CD8-positive, alpha-beta memory T cell (primary cell): ENCODE data around the gene ZNF444. TPM values are rescaled to one million over a fixed set of nuclear protein-coding genes. Genes with fewer than 3 reads are reported as not detected.
A peak's percentile ranks its signal among the peaks of the same experiment; 100 is the strongest.

ENCODE experiments used
- CTCF ChIA-PET: fragments of 350-600 bp; sonication (Branson Sonifier 250); formaldehyde crosslinking; loops from one replicate; lab custom pipeline; 2021; ENCODE audit warnings: antibody characterized with exemption; lab: Charles Lee
- POLR2A ChIA-PET: fragments of 350-600 bp; sonication (Branson Sonifier 250); formaldehyde crosslinking; loops from one replicate; lab custom pipeline; 2021; ENCODE audit warnings: antibody characterized with exemption; lab: Charles Lee
- DNase-seq, 5 donors: peaks; one replicate each; pipeline versions ENCODE4 v3.0.0 to v3.0.0-alpha.2; 2020 to 2022; ENCODE audit warnings: mixed read lengths in 1 of 5
- H3K27ac ChIP-seq: one replicate; pipeline ENCODE4 v1.7.0; 2013; ENCODE audit warnings: low read depth, mild to moderate bottlenecking, low read length, moderate library complexity
- H3K27me3 ChIP-seq: 2 replicates; pipeline ENCODE4 v1.7.0; 2013; ENCODE audit warnings: low read length, mild to moderate bottlenecking; ENCODE audit not compliant: insufficient read depth, poor library complexity, severe bottlenecking
- H3K36me3 ChIP-seq: 2 replicates; pipeline ENCODE4 v1.7.0; 2013; ENCODE audit warnings: mild to moderate bottlenecking, low read length, moderate library complexity; ENCODE audit not compliant: insufficient read depth
- H3K4me1 ChIP-seq: 2 replicates; pipeline ENCODE4 v1.7.0; 2013; ENCODE audit warnings: mild to moderate bottlenecking, low read length, moderate library complexity; ENCODE audit not compliant: insufficient read depth
- H3K4me3 ChIP-seq: 2 replicates; pipeline ENCODE4 v1.7.0; 2013; ENCODE audit warnings: mild to moderate bottlenecking, low read length
- H3K9me3 ChIP-seq: 2 replicates; pipeline ENCODE4 v1.7.0; 2013; ENCODE audit warnings: mild to moderate bottlenecking, low read length
- H3K27ac Mint-ChIP-seq, 8 donors: one replicate each; pipeline ENCODE4 v1.8.0; 2020 to 2021; ENCODE audit warnings: mixed read lengths in 8 of 8, mild to moderate bottlenecking in 6 of 8, inconsistent platforms in 3 of 8, moderate library complexity in 3 of 8
- H3K27me3 Mint-ChIP-seq, 2 donors: one replicate each; pipeline ENCODE4 v1.8.0; 2020 to 2021; ENCODE audit warnings: mixed read lengths in 2 of 2, mild to moderate bottlenecking in 1 of 2, moderate library complexity in 1 of 2
- H3K36me3 Mint-ChIP-seq, 3 donors: one replicate each; pipeline ENCODE4 v1.8.0; 2020 to 2021; ENCODE audit warnings: mixed read lengths in 3 of 3, inconsistent platforms in 1 of 3, mild to moderate bottlenecking in 1 of 3
- H3K4me1 Mint-ChIP-seq, 3 donors: one replicate each; pipeline ENCODE4 v1.8.0; 2020 to 2021; ENCODE audit warnings: mixed read lengths in 3 of 3, inconsistent platforms in 1 of 3, mild to moderate bottlenecking in 1 of 3
- H3K4me3 Mint-ChIP-seq, 7 donors: one replicate each; pipeline ENCODE4 v1.8.0; 2020 to 2021; ENCODE audit warnings: mixed read lengths in 7 of 7, mild to moderate bottlenecking in 6 of 7, moderate library complexity in 4 of 7, inconsistent platforms in 2 of 7
- H3K9me3 Mint-ChIP-seq, 5 donors: one replicate each; pipeline ENCODE4 v1.8.0; 2020 to 2022; ENCODE audit warnings: mixed read lengths in 5 of 5, mild to moderate bottlenecking in 3 of 5, moderate library complexity in 2 of 5, inconsistent platforms in 1 of 5
- polyA plus RNA-seq: library from polyadenylated mRNA; unstranded; fragments of 300-500 nt; fragmentation: Illumina TruSeq; gene quantifications from one replicate; pipeline ENCODE4 v1.2.3, GENCODE V29; 2021
- total RNA-seq, 2 experiments: library from RNA; stranded (reverse); gene quantifications; one replicate each; pipeline ENCODE4 v1.2.3, GENCODE V29; 2021

Gene ZNF444
- total and polyA plus RNA-seq, 3 experiments from 2014 or later, result 19.7 to 26.7 (median 24.9) TPM

GRCh38 chr19:56156768-56157167 is 15.7 kb downstream of the ZNF444 start:
- H3K9me3 ChIP-seq, result no peaks in the 10 kb centered on the region
- H3K27ac ChIP-seq, result no peak overlapping the region
- no peaks in the 10 kb centered on the region for H3K4me1 ChIP-seq
- peaks cover 0 to 2% of the 10 kb centered on the region in 2 donors for H3K27me3 Mint-ChIP-seq
- H3K4me3 ChIP-seq, result no peak overlapping the region
- H3K4me3 Mint-ChIP-seq, result no peak overlapping the region
- no peak for DNase-seq
- H3K4me1 Mint-ChIP-seq, result peaks cover 4 to 14% (median 4%) of the 10 kb centered on the region in 3 donors
- CTCF ChIA-PET, result no interaction called here
- H3K36me3 Mint-ChIP-seq, result peaks cover 8 to 70% (median 18%) of the 10 kb centered on the region in 3 donors
- H3K9me3 Mint-ChIP-seq, result no peaks in the 10 kb centered on the region
- no peaks in the 10 kb centered on the region for H3K27me3 ChIP-seq
- peaks cover 6% of the 10 kb centered on the region for H3K36me3 ChIP-seq
- POLR2A ChIA-PET, result no interaction called here
- no peak overlapping the region for H3K27ac Mint-ChIP-seq

- no peak overlapping the region for H3K4me3 ChIP-seq
- no peak overlapping the region for H3K27ac ChIP-seq
- H3K4me3 Mint-ChIP-seq, result no peak overlapping the region
- CTCF ChIA-PET, result no interaction called here
- peaks cover 6% of the 10 kb centered on the region for H3K36me3 ChIP-seq
- POLR2A ChIA-PET, result no interaction called here
- H3K9me3 ChIP-seq, result no peaks in the 10 kb centered on the region
- H3K4me1 ChIP-seq, result no peaks in the 10 kb centered on the region
- peaks cover 0 to 2% of the 10 kb centered on the region in 2 donors for H3K27me3 Mint-ChIP-seq
- H3K27ac Mint-ChIP-seq, result no peak overlapping the region
- H3K36me3 Mint-ChIP-seq, result peaks cover 8 to 64% (median 13%) of the 10 kb centered on the region in 3 donors
- no peak for DNase-seq
- no peaks in the 10 kb centered on the region for H3K27me3 ChIP-seq
- no peaks in the 10 kb centered on the region for H3K9me3 Mint-ChIP-seq
- H3K4me1 Mint-ChIP-seq, result peaks cover 0 to 8% (median 2%) of the 10 kb centered on the region in 3 donors
Measured at GRCh38 chr19:56158170-56158757, 17.2 kb downstream of the ZNF444 start.

DNA sequence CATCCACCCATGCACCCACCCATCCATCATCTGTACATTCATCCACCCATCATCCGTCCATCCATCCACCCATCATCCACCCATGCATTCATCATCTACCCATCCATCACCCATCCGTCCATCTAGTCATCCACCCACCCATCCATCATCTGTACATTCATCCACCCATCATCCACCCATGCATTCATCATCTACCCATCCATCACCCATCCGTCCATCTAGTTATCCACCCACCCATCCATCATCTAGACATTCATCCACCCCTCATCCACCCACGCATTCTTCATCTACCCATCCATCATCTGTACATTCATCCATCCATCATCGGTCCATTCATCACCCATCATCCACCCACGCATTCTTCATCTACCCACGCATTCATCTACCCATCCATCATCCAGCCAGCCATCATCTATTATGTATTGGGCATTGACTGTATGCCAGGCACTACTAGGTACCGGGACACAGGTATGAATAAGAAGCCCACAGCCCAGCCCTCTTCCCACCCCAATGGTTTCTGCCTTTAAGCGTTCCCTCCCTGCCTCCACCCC is 18.0 kb downstream of the ZNF444 start:
- CTCF ChIA-PET, result no interaction called here
- H3K4me3 Mint-ChIP-seq, result no peak overlapping the region

DNA sequence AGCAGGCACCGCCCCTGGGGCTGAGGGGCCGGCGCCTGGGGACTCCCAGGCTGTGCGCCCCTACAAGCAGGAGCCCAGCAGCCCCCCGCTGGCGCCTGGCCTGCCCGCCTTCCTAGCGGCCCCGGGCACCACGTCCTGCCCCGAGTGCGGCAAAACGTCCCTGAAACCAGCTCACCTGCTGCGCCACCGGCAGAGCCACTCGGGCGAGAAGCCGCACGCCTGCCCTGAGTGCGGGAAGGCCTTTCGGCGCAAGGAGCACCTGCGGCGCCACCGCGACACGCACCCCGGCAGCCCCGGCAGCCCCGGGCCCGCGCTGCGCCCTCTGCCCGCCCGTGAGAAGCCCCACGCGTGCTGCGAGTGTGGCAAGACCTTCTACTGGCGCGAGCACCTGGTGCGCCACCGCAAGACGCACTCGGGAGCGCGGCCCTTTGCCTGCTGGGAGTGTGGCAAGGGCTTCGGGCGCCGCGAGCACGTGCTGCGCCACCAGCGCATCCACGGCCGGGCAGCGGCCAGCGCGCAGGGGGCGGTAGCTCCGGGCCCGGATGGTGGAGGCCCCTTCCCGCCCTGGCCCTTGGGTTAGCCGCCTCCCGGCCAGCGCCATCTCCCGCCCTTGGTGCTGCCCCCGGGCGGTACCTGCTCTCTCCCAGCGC is 18.7 kb downstream of the ZNF444 start:
- H3K36me3 ChIP-seq, result peaks cover 6% of the 10 kb centered on the region
- no peak overlapping the region for H3K27ac Mint-ChIP-seq
- POLR2A ChIA-PET, result no interaction called here
- no peaks in the 10 kb centered on the region for H3K9me3 Mint-ChIP-seq
- H3K27ac ChIP-seq, result no peak overlapping the region
- peaks cover under 1 to 2% of the 10 kb centered on the region in 2 donors for H3K27me3 Mint-ChIP-seq
- no peaks in the 10 kb centered on the region for H3K4me1 ChIP-seq
- no peak overlapping the region for H3K4me3 Mint-ChIP-seq
- peaks cover 0 to 4% (median 0%) of the 10 kb centered on the region in 3 donors for H3K4me1 Mint-ChIP-seq
- DNase-seq, result no peak
- no peak overlapping the region for H3K4me3 ChIP-seq
- no peaks in the 10 kb centered on the region for H3K27me3 ChIP-seq
- CTCF ChIA-PET, result no interaction called here
- no peaks in the 10 kb centered on the region for H3K9me3 ChIP-seq
- H3K36me3 Mint-ChIP-seq, result peaks cover 8 to 56% (median 8%) of the 10 kb centered on the region in 3 donors

More for the DNA sequence above, 18.0 kb downstream of the ZNF444 start:
- Histone ChIP-seq H3K27ac (no peak overlapping the region), H3K4me1 (no peaks in the 10 kb centered on the region), H3K36me3 (peaks cover 6% of the 10 kb centered on the region), H3K4me3 (no peak overlapping the region), H3K27me3 (no peaks in the 10 kb centered on the region), H3K9me3 (no peaks in the 10 kb centered on the region)
- Mint-ChIP-seq H3K4me1 (peaks cover 0 to 2% (median 0%) of the 10 kb centered on the region in 3 donors), H3K36me3 (peaks cover 8 to 58% (median 8%) of the 10 kb centered on the region in 3 donors), H3K27me3 (peaks cover 0 to 2% of the 10 kb centered on the region in 2 donors), H3K9me3 (no peaks in the 10 kb centered on the region), H3K27ac (no peak overlapping the region)
- POLR2A ChIA-PET, result no interaction called here
- no peak for DNase-seq

DNA sequence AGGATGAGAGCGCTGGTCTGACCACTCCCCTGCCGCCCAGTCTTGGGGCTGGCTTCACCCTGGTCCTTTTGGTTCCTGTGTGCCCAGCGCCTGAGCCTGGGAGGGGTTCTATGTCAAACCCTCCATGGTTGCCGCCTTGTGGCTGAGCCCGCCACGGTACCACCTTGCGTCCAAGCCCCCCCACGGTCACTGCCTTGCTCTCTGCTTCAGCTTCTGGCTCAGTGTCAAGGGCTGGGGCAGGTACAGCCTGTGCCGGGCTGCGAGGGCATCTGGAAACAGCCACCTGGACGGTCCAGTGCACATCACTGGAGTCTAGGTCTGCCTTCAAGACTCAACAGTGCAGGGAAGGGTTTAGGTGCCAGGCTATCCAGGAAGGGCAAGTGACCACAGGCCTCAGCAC is 20.4 kb downstream of the ZNF444 start:
- peaks cover 6 to 40% (median 8%) of the 10 kb centered on the region in 3 donors for H3K36me3 Mint-ChIP-seq
- H3K4me3 Mint-ChIP-seq, result no peak overlapping the region
- no peak overlapping the region for H3K4me3 ChIP-seq
- ChIA-PET POLR2A (no interaction called here), CTCF (no interaction called here)
- no peaks in the 10 kb centered on the region for H3K9me3 ChIP-seq
- DNase-seq, result no peak
- peaks cover 0 to 4% (median 0%) of the 10 kb centered on the region in 3 donors for H3K4me1 Mint-ChIP-seq
- H3K9me3 Mint-ChIP-seq, result peaks cover 0 to 2% (median 0%) of the 10 kb centered on the region in 5 donors
- H3K27me3 Mint-ChIP-seq, result peaks cover 4 to 5% of the 10 kb centered on the region in 2 donors
- no peak overlapping the region for H3K27ac Mint-ChIP-seq
- no peaks in the 10 kb centered on the region for H3K4me1 ChIP-seq
- no peak overlapping the region for H3K27ac ChIP-seq
- H3K27me3 ChIP-seq, result no peaks in the 10 kb centered on the region
- H3K36me3 ChIP-seq, result peaks cover 6% of the 10 kb centered on the region

GRCh38 chr19:56162258-56162657 is 21.2 kb downstream of the ZNF444 start:
- Histone ChIP-seq H3K27me3 (no peaks in the 10 kb centered on the region), H3K27ac (no peak overlapping the region), H3K4me3 (no peak overlapping the region), H3K4me1 (no peaks in the 10 kb centered on the region), H3K36me3 (peaks cover 6% of the 10 kb centered on the region), H3K9me3 (no peaks in the 10 kb centered on the region)
- Mint-ChIP-seq H3K27me3 (peaks cover 4 to 5% of the 10 kb centered on the region in 2 donors), H3K36me3 (peaks cover 6 to 34% (median 8%) of the 10 kb centered on the region in 3 donors), H3K4me3 (no peak overlapping the region), H3K9me3 (peaks cover 0 to 2% (median 0%) of the 10 kb centered on the region in 5 donors), H3K27ac (no peak overlapping the region), H3K4me1 (peaks cover 0 to 4% (median 0%) of the 10 kb centered on the region in 3 donors)
- DNase-seq, result no peak
- ChIA-PET CTCF (no interaction called here), POLR2A (no interaction called here)

DNA sequence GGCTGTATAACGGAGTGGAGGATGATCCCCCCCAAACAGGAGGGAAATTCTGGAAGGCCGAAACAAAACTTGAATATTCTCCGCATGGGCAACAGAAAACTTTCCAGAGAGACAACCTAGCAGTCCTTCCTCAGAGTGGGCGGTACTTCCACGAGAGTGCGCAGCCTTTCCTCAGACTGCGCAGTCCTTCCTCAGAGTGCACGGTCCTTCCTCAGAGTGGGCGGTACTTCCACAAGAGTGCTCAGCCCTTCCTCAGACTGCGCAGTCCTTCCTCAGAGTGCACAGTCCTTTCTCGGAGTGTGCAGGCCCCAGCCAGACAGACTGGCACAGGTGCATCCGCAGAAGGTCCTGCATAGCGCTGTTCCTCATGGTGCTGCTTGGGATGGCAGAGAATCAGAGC is 22.0 kb downstream of the ZNF444 start:
- POLR2A ChIA-PET, result no interaction called here
- H3K27me3 Mint-ChIP-seq, result peaks cover 4 to 7% of the 10 kb centered on the region in 2 donors
- CTCF ChIA-PET, result no interaction called here
- H3K4me1 ChIP-seq, result no peaks in the 10 kb centered on the region
- H3K9me3 ChIP-seq, result no peaks in the 10 kb centered on the region
- H3K4me3 ChIP-seq, result no peak overlapping the region
- H3K4me1 Mint-ChIP-seq, result peaks cover 0 to 4% (median 0%) of the 10 kb centered on the region in 3 donors
- H3K27ac ChIP-seq, result no peak overlapping the region
- H3K36me3 ChIP-seq, result peaks cover 6% of the 10 kb centered on the region
- H3K4me3 Mint-ChIP-seq, result no peak overlapping the region
- peaks cover 0 to 2% (median 0%) of the 10 kb centered on the region in 5 donors for H3K9me3 Mint-ChIP-seq
- peaks cover 6 to 26% (median 8%) of the 10 kb centered on the region in 3 donors for H3K36me3 Mint-ChIP-seq
- peak overlapping the region in 1 of 8 donors; percentile 79 for H3K27ac Mint-ChIP-seq
- no peak for DNase-seq
- no peaks in the 10 kb centered on the region for H3K27me3 ChIP-seq

DNA sequence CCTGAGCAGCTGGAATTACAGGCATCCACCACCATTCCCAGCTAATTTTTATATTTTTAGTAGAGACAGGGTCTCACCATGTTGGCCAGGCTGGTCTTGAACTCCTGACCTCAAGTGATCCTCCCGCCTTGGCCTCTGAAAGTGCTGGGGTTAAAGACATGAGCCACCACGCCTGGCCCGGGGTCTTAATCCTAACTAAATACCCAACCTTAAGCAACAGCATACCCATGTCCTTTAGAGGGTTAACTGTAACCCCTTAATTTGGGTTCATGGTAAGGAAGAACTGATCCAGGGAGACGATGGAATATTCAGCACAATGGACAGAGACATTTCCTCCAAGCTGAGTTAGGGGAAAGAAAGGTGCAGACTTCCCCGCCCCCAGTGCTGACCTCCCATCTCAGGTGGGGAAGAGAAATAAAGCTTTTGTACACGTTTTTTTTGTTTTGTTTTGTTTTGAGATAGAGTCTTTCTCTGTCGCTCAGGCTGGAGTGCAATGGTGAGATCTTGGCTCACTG is 26.0 kb downstream of the ZNF444 start:
- H3K4me1 ChIP-seq, result no peaks in the 10 kb centered on the region
- H3K9me3 ChIP-seq, result no peaks in the 10 kb centered on the region
- no peak overlapping the region for H3K27ac ChIP-seq
- ChIA-PET POLR2A (no interaction called here), CTCF (no interaction called here)
- H3K27me3 Mint-ChIP-seq, result peaks cover 2 to 16% of the 10 kb centered on the region in 2 donors
- H3K9me3 Mint-ChIP-seq, result peaks cover 0 to 2% (median 0%) of the 10 kb centered on the region in 5 donors
- H3K27ac Mint-ChIP-seq, result no peak overlapping the region
- H3K27me3 ChIP-seq, result no peaks in the 10 kb centered on the region
- no peaks in the 10 kb centered on the region for H3K36me3 ChIP-seq
- H3K36me3 Mint-ChIP-seq, result peaks cover 0 to 1% (median 0%) of the 10 kb centered on the region in 3 donors
- H3K4me3 ChIP-seq, result no peak overlapping the region
- DNase-seq, result no peak
- no peak overlapping the region for H3K4me3 Mint-ChIP-seq
- peaks cover 2 to 4% (median 3%) of the 10 kb centered on the region in 3 donors for H3K4me1 Mint-ChIP-seq
